Measurements from ENCODE around the gene DDX51.
"Not testable (repeated sequence)": the region's sequence is repeated elsewhere in the genome, so short reads cannot be mapped to it uniquely, and the experiment has no call there.

Gene DDX51

DNA sequence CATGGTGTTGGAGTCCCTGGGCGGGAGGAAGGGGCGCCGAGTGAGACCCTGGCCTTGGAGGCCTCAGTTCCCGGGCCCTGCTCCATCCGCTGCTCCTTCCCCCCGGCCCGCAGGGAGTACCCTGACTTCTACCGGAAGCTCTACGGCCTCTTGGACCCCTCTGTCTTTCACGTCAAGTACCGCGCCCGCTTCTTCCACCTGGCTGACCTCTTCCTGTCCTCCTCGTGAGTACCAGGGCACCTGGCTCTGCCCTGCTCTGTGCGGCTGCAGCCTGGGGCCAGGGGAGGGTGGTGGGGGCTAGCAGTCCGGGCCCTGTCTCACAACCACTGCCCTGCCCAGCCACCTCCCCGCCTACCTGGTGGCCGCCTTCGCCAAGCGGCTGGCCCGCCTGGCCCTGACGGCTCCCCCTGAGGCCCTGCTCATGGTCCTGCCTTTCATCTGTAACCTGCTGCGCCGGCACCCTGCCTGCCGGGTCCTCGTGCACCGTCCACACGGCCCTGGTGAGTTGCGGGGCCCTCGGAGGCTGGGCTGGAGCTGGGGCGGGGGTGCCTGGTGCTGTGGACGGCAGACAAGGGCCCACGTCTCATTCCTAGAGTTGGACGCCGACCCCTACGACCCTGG, 7.1 kb upstream of the DDX51 start:
- no peak for FAIRE-seq

DNA sequence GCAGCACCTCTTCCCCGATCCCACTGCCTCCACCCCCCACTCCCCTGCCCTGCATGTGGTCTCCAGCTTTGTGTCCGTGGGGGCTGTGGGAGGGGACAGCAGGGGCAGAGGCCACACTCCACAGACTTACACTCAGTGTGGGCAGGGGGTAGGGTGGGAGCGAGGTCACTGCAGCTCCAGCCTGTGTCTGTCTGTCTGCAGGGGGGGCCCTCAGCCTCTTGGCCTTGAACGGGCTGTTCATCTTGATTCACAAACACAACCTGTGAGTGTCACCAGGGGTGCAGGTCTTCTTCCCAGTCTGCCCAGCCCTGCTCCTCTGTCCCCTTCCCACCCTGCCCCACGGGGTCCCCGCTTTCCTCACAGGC, 6.6 kb upstream of the DDX51 start:
- DNase-seq (ENCODE audit: insufficient read length, low spot score), result no peak
- no peak for FAIRE-seq
- no peak for TF ChIP-seq POU2F2 (IDR thresholded peaks at IDR 0.05; ENCODE audit: low read depth, low read length)
- no peak for TF ChIP-seq POLR2A (IDR thresholded peaks at IDR 0.05; ENCODE audit: low read depth, low read length)
- TF ChIP-seq PAX5 (IDR thresholded peaks at IDR 0.05; ENCODE audit: insufficient read depth, low read length, severe bottlenecking), result no peak
- no peak for TF ChIP-seq SPI1 (IDR thresholded peaks at IDR 0.05; ENCODE audit: low read depth, low read length)
- TF ChIP-seq TAF1 (IDR thresholded peaks at IDR 0.05; ENCODE audit: low read depth, low read length), result no peak
- TF ChIP-seq POLR2AphosphoS5 (IDR thresholded peaks at IDR 0.05; ENCODE audit: low read depth, low read length), result no peak

More for the DNA sequence above, 7.1 kb upstream of the DDX51 start:
- TF ChIP-seq POLR2AphosphoS5 (IDR thresholded peaks at IDR 0.05; ENCODE audit: low read depth, low read length) (no peak), TAF1 (IDR thresholded peaks at IDR 0.05; ENCODE audit: low read depth, low read length) (no peak), PAX5 (IDR thresholded peaks at IDR 0.05; ENCODE audit: insufficient read depth, low read length, severe bottlenecking) (no peak), POU2F2 (IDR thresholded peaks at IDR 0.05; ENCODE audit: low read depth, low read length) (no peak), SPI1 (IDR thresholded peaks at IDR 0.05; ENCODE audit: low read depth, low read length) (no peak), POLR2A (IDR thresholded peaks at IDR 0.05; ENCODE audit: low read depth, low read length) (no peak)
- no peak for DNase-seq (ENCODE audit: insufficient read length, low spot score)

DNA sequence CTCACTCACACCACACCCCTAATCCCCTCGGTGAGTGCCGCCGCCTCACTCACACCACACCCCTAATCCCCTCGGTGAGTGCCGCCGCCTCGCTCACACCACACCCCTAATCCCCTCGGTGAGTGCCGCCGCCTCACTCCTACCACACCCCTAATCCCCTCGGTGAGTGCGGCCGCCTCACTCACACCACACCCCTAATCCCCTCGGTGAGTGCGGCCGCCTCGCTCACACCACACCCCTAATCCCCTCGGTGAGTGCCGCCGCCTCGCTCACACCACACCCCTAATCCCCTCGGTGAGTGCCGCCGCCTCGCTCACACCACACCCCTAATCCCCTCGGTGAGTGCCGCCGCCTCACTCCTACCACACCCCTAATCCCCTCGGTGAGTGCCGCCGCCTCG, 5.4 kb upstream of the DDX51 start:
- FAIRE-seq, result peak; percentile 92
- TF ChIP-seq POU2F2 (IDR thresholded peaks at IDR 0.05; ENCODE audit: low read depth, low read length), result peak; percentile 41; the same call in 1 of the 2 replicates
- DNase-seq (ENCODE audit: insufficient read length, low spot score), result not testable (repeated sequence)

DNA sequence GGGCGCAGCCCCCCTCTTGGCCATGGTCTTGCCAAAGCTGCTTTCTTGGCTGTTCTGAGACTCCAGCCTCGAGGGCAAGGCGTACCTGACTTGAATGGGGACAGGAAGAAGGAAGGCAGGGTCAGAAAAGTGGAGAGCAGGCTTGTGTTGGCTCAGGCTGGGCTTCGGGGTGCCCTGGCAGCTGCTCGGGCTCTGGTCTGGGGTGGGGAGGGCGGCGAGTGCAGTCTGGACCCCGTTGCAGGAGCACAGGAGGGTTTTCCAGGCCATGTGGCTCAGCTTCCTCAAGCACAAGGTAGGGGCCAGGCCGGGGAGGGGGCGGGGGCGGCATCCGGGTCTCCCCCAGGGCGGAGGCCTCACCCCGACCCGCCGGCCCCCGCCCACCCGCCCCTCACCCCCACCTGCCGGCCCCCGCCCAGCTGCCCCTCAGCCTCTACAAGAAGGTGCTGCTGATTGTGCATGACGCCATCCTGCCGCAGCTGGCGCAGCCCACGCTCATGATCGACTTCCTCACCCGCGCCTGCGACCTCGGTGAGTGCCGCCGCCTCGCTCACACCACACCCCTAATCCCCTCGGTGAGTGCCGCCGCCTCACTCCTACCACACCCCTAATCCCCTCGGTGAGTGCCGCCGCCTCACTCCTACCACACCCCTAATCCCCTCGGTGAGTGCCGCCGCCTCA, 4.4 kb upstream of the DDX51 start:
- FAIRE-seq (no peak), DNase-seq (ENCODE audit: insufficient read length, low spot score) (no peak)
- TF ChIP-seq TAF1 (IDR thresholded peaks at IDR 0.05; ENCODE audit: low read depth, low read length) (no peak), POU2F2 (IDR thresholded peaks at IDR 0.05; ENCODE audit: low read depth, low read length) (no peak), POLR2A (IDR thresholded peaks at IDR 0.05; ENCODE audit: low read depth, low read length) (no peak), PAX5 (IDR thresholded peaks at IDR 0.05; ENCODE audit: insufficient read depth, low read length, severe bottlenecking) (no peak), SPI1 (IDR thresholded peaks at IDR 0.05; ENCODE audit: low read depth, low read length) (no peak), POLR2AphosphoS5 (IDR thresholded peaks at IDR 0.05; ENCODE audit: low read depth, low read length) (no peak)

DNA sequence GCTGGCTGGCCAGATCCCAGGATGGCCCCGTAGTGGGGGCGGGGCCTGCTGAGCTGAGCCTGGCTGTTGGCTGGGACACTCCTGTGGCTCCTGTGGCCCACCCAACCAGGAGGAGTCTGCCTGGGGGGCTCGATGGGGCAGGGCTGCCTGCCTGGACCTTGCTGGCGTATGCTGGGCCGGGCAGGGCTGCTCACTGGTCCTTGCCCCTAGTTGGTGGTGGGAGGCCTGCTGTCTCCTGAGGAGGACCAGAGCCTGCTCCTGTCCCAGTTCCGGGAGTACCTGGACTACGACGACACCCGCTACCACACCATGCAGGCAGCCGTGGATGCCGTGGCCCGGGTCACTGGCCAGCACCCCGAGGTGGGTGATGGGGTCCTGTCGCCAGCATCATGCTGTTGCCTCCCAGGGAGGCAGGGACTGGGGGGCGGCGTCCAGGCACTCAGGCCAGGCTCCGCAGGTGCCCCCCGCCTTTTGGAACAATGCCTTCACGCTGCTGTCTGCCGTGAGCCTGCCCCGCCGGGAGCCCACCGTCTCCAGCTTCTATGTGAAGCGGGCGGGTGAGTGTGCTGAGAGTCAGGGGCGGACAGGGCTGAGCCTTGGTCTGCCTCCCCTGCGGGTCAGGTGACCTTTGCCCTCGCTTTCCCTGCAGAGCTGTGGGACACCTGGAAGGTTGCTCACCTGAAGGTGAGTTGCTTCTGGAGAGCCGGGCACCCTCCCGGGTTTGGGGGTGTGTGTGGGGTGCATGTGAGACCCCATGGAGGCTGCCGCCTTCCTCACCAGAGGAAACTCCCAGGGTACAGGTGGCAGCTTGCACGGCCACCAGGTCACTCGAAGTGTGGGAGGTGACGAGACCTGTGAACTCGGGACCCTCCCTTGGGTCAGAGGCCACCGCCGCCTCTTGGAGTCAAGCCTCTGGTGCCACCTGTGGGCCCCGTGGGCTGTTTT, 3.6 kb upstream of the DDX51 start:
- no peak for FAIRE-seq
- TF ChIP-seq POLR2AphosphoS5 (IDR thresholded peaks at IDR 0.05; ENCODE audit: low read depth, low read length) (no peak), SPI1 (IDR thresholded peaks at IDR 0.05; ENCODE audit: low read depth, low read length) (no peak), POLR2A (IDR thresholded peaks at IDR 0.05; ENCODE audit: low read depth, low read length) (no peak), TAF1 (IDR thresholded peaks at IDR 0.05; ENCODE audit: low read depth, low read length) (no peak), POU2F2 (IDR thresholded peaks at IDR 0.05; ENCODE audit: low read depth, low read length) (no peak)
- DNase-seq (ENCODE audit: insufficient read length, low spot score), result no peak

DNA sequence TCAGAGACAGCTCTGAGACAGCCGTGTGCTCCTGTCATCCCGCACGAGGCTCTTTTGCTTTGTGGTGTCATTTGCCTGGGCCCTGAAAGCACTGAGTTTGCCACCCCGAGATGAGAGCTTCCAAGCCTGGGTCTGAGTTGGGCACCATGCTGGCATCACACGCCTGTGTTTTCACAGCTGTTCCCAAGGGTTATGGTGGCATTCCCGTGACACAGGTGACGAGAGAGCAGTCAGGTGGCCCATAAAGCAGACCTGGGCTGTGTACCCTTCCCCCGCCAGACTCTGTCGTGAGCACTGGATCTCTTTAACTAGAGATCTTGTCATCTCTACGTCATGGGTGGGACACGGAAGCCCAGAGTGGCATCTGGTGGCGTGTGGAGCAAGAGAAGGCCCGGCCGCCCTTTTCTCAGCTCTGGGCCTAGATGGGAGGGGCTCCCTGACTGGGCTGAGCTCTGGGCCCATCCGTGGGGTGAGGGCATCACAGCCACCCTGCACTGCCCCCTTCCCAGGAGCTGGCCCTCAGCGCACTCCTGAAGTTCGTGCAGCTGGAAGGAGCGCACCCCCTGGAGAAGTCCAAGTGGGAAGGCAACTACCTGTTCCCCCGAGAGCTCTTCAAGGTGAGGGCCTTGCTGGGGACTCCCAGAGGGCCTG, 2.8 kb upstream of the DDX51 start:
- TF ChIP-seq SPI1 (IDR thresholded peaks at IDR 0.05; ENCODE audit: low read depth, low read length) (no peak), POLR2A (IDR thresholded peaks at IDR 0.05; ENCODE audit: low read depth, low read length) (no peak), POLR2AphosphoS5 (IDR thresholded peaks at IDR 0.05; ENCODE audit: low read depth, low read length) (no peak), TAF1 (IDR thresholded peaks at IDR 0.05; ENCODE audit: low read depth, low read length) (no peak), POU2F2 (IDR thresholded peaks at IDR 0.05; ENCODE audit: low read depth, low read length) (no peak), PAX5 (IDR thresholded peaks at IDR 0.05; ENCODE audit: insufficient read depth, low read length, severe bottlenecking) (no peak)
- FAIRE-seq (no peak), DNase-seq (ENCODE audit: insufficient read length, low spot score) (no peak)

DNA sequence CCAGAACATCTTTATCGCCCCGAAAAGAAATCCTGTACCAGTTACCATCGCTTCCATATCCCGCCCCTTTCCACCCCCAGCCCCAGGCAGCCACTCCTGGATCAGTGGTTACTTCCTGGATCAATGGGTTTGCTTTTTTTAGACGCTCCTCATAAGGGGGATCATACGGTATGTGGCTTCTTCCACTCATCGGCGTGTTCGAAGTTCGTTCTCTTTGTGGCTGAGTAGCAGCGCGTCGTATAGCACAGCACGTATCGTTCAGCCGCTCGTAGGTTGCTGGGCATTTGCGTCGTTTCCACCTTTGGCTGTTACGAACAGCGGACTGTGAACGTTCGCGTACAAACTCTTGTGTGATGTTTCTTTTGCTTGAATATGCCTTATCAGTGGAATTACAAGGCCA, 2.0 kb upstream of the DDX51 start:
- TF ChIP-seq PAX5 (IDR thresholded peaks at IDR 0.05; ENCODE audit: insufficient read depth, low read length, severe bottlenecking), result no peak
- no peak for TF ChIP-seq TAF1 (IDR thresholded peaks at IDR 0.05; ENCODE audit: low read depth, low read length)
- no peak for TF ChIP-seq SPI1 (IDR thresholded peaks at IDR 0.05; ENCODE audit: low read depth, low read length)
- no peak for TF ChIP-seq POLR2AphosphoS5 (IDR thresholded peaks at IDR 0.05; ENCODE audit: low read depth, low read length)
- no peak for TF ChIP-seq POU2F2 (IDR thresholded peaks at IDR 0.05; ENCODE audit: low read depth, low read length)
- TF ChIP-seq POLR2A (IDR thresholded peaks at IDR 0.05; ENCODE audit: low read depth, low read length), result no peak
- DNase-seq (ENCODE audit: insufficient read length, low spot score) (no peak), FAIRE-seq (no peak)

DNA sequence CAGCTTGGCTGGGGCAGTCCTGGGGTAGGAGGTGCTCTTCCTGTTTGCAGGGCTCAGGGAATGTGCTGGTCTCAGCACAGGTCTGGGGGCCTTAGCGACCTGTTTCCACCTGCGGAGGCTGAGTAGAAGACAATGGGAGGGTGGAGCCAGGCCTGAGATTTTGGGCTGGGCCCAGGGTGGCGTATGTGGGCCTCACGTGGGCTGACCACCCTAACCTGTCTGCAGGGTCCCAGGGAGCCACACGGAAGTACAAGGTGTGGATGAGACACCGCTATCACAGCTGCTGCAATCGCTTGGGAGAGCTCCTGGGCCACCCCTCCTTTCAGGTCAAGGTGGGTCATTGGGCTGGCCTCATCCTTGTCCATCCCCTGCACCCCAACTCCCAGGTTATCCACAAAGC, 1.2 kb upstream of the DDX51 start:
- no peak for DNase-seq (ENCODE audit: insufficient read length, low spot score)
- no peak for FAIRE-seq
- TF ChIP-seq TAF1 (IDR thresholded peaks at IDR 0.05; ENCODE audit: low read depth, low read length), result no peak
- TF ChIP-seq PAX5 (IDR thresholded peaks at IDR 0.05; ENCODE audit: insufficient read depth, low read length, severe bottlenecking), result no peak
- TF ChIP-seq POLR2A (IDR thresholded peaks at IDR 0.05; ENCODE audit: low read depth, low read length), result no peak
- no peak for TF ChIP-seq SPI1 (IDR thresholded peaks at IDR 0.05; ENCODE audit: low read depth, low read length)
- TF ChIP-seq POU2F2 (IDR thresholded peaks at IDR 0.05; ENCODE audit: low read depth, low read length), result no peak

DNA sequence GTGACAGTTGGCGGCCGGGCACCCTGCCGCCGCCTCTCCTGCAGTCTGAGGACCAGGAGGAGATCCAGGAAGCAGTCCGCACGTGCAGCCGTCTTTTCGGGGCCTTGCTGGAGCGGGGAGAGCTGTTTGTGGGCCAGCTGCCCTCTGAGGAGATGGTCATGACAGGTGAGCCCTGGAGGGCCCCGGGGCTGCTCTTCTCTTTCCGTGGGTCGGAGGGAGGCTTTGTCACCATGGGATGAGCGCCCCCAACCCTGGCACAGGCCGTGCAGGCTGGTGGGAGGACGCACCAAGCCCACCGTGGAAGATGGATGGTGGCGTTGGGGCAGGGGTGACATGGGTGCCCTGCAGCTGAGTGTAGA, 670 bp upstream of the DDX51 start:
- TF ChIP-seq POLR2A (IDR thresholded peaks at IDR 0.05; ENCODE audit: low read depth, low read length) (no peak), TAF1 (IDR thresholded peaks at IDR 0.05; ENCODE audit: low read depth, low read length) (no peak), SPI1 (IDR thresholded peaks at IDR 0.05; ENCODE audit: low read depth, low read length) (no peak), POLR2AphosphoS5 (IDR thresholded peaks at IDR 0.05; ENCODE audit: low read depth, low read length) (no peak), PAX5 (IDR thresholded peaks at IDR 0.05; ENCODE audit: insufficient read depth, low read length, severe bottlenecking) (no peak), POU2F2 (IDR thresholded peaks at IDR 0.05; ENCODE audit: low read depth, low read length) (no peak)
- DNase-seq (ENCODE audit: insufficient read length, low spot score) (no peak), FAIRE-seq (peak; percentile 40)

Measured in GM12891 (cell line).